ENCODE measurements around the gene ADNP. TPM values are rescaled to one million over a fixed set of nuclear protein-coding genes. Genes with fewer than 3 reads are reported as not detected.

Gene ADNP
- total and polyA plus RNA-seq, 2 experiments from 2014 or later = 95.0 to 106 TPM

DNA sequence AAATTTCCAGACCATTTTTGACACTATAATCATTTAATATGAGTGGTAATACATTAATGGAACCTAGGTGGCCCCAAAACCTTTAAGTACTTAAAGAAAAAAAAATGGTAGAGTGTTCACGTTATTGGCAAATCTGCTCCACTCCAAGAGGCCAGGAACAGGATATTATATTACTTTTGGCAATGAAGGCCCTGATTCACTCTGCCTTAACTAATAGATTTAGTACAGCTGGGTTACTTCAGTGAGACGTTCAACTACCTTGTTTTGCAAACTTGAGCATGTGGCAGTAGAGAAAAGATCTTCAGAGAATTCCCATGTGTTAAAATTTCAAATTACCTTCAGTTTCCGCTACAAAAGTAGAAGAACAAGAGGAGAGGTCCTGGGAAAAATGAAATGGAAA lies 12.8 kb downstream of the ADNP start (continued):
- TF ChIP-seq, protein P1, sequence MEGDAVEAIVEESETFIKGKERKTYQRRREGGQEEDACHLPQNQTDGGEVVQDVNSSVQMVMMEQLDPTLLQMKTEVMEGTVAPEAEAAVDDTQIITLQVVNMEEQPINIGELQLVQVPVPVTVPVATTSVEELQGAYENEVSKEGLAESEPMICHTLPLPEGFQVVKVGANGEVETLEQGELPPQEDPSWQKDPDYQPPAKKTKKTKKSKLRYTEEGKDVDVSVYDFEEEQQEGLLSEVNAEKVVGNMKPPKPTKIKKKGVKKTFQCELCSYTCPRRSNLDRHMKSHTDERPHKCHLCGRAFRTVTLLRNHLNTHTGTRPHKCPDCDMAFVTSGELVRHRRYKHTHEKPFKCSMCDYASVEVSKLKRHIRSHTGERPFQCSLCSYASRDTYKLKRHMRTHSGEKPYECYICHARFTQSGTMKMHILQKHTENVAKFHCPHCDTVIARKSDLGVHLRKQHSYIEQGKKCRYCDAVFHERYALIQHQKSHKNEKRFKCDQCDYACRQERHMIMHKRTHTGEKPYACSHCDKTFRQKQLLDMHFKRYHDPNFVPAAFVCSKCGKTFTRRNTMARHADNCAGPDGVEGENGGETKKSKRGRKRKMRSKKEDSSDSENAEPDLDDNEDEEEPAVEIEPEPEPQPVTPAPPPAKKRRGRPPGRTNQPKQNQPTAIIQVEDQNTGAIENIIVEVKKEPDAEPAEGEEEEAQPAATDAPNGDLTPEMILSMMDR (conservative IDR thresholded peaks at IDR 0.05; ENCODE audit: low read depth in 2 of 2) = no peak
- no peak for TF ChIP-seq EZH2phosphoT487 (IDR thresholded peaks at IDR 0.05; ENCODE audit: unreplicated experiment)
- TF ChIP-seq ZNF331 (CRISPR knock-in tag; IDR thresholded peaks at IDR 0.05; ENCODE audit: low read depth) = no peak
- TF ChIP-seq ZNF114 (CRISPR knock-in tag; IDR thresholded peaks at IDR 0.05) = no peak

- H3K4me2 ChIP-seq = no peak overlapping the region; the same call in 1 of the 2 replicates
- no peak overlapping the region for H3K4me3 Mint-ChIP-seq
- no peaks in the 10 kb centered on the region for H3K9me3 Mint-ChIP-seq
- peak overlapping the region; percentile 71 for H3K27ac ChIP-seq (ENCODE audit: low read depth)
- H3K27me3 ChIP-seq (ENCODE audit: insufficient read depth) = no peaks in the 10 kb centered on the region
- ATAC-seq (no peak), DNase-seq (ENCODE audit: low spot score) (no peak)
- no peak overlapping the region for H3K4me3 ChIP-seq
- H3K36me3 ChIP-seq (ENCODE audit: insufficient read depth) = no peaks in the 10 kb centered on the region; the same call in 1 of the 2 replicates
- H3K27ac Mint-ChIP-seq = no peak overlapping the region
- H4K20me1 ChIP-seq (replicated peaks; ENCODE audit: insufficient read depth) = peaks cover 96% of the 10 kb centered on the region
- H3K9me2 ChIP-seq (ENCODE audit: insufficient read depth) = no peaks in the 10 kb centered on the region
- H3K79me2 ChIP-seq (replicated peaks; ENCODE audit: insufficient read depth) = peaks cover 100% of the 10 kb centered on the region
- H2AFZ ChIP-seq = no peak overlapping the region
- H3K4me1 Mint-ChIP-seq = peaks cover 62% of the 10 kb centered on the region
- peaks cover 60% of the 10 kb centered on the region for H3K4me1 ChIP-seq (ENCODE audit: insufficient read depth)
- H3F3A ChIP-seq (replicated peaks; ENCODE audit: low read depth) = no peaks in the 10 kb centered on the region
- peaks cover 6% of the 10 kb centered on the region for H3K27me3 Mint-ChIP-seq (ENCODE audit: insufficient read depth, low read depth, poor library complexity)
- peaks cover 45% of the 10 kb centered on the region; the same call in 2 of the 3 replicates for H3K36me3 Mint-ChIP-seq (ENCODE audit: low read depth)
- TF ChIP-seq STAT1 (IDR thresholded peaks at IDR 0.05; ENCODE audit: unreplicated experiment) = no peak
- TF ChIP-seq ETS1 (IDR thresholded peaks at IDR 0.05) = no peak
- no peak for TF ChIP-seq EZH2 (IDR thresholded peaks at IDR 0.05; ENCODE audit: low read depth, unreplicated experiment)
- TF ChIP-seq, protein P1 (conservative IDR thresholded peaks at IDR 0.05; ENCODE audit: low read depth in 2 of 2) = no peak
- no peak for TF ChIP-seq JUNB (IDR thresholded peaks at IDR 0.05; ENCODE audit: unreplicated experiment)
- TF ChIP-seq ZNF114 (CRISPR knock-in tag; IDR thresholded peaks at IDR 0.05) = no peak
- no peak for TF ChIP-seq POLR2AphosphoS5 (IDR thresholded peaks at IDR 0.05; ENCODE audit: low read depth)
- no peak for TF ChIP-seq ZNF462 (CRISPR knock-in tag; IDR thresholded peaks at IDR 0.05)
- TF ChIP-seq NANOG (IDR thresholded peaks at IDR 0.05; ENCODE audit: borderline replicate concordance) = no peak
- TF ChIP-seq CREB1 (CRISPR knock-in tag; IDR thresholded peaks at IDR 0.05; ENCODE audit: low read depth) = no peak
- TF ChIP-seq ZNF331 (CRISPR knock-in tag; IDR thresholded peaks at IDR 0.05; ENCODE audit: low read depth) = no peak
- TF ChIP-seq EZH2phosphoT487 (IDR thresholded peaks at IDR 0.05; ENCODE audit: unreplicated experiment) = no peak
Observed at GRCh38 chr20:50916934-50917333, 14.3 kb downstream of the ADNP start.
